Measurements from ENCODE around the gene TTLL13.

DNA sequence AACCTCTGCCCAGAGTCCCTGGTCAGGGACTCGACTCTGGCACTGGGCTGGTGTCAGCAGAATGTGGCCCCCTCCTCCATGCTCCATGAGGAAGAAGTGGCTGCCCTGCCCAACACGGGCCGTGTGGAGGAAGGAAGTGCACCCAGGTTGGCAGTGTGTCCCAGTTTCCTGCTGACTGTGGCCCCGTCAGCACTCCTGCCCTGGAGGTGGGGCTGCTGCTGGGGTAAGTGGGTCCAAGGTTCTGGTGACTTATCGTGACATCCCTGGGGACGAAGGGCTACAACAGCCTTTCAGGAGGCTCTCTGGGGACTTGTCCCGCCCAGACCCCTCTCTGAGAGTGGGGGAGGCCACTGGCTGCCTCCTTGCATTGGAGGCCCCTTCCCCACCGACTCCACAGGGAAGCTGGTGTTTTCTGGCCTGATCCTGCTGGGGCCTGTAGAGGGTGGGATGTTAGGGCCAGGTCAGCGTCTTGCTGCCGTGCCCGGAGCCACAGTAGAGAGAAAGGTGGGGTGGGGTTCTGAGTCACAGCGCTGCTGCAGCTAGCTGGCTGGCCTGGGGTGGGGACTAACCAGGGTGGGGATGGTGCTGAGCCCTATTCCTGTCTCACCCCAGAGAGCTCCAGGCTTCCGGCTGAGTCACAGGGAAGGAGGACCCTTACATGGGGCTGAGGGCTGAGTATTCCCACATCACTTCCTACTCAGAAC, 37.8 kb upstream of the TTLL13 start:
- TF ChIP-seq, protein P1, sequence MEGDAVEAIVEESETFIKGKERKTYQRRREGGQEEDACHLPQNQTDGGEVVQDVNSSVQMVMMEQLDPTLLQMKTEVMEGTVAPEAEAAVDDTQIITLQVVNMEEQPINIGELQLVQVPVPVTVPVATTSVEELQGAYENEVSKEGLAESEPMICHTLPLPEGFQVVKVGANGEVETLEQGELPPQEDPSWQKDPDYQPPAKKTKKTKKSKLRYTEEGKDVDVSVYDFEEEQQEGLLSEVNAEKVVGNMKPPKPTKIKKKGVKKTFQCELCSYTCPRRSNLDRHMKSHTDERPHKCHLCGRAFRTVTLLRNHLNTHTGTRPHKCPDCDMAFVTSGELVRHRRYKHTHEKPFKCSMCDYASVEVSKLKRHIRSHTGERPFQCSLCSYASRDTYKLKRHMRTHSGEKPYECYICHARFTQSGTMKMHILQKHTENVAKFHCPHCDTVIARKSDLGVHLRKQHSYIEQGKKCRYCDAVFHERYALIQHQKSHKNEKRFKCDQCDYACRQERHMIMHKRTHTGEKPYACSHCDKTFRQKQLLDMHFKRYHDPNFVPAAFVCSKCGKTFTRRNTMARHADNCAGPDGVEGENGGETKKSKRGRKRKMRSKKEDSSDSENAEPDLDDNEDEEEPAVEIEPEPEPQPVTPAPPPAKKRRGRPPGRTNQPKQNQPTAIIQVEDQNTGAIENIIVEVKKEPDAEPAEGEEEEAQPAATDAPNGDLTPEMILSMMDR (IDR thresholded peaks at IDR 0.05): no peak
- TF ChIP-seq POLR2A (IDR thresholded peaks at IDR 0.05) (no peak), EP300 (IDR thresholded peaks at IDR 0.05) (no peak), POLR2AphosphoS5 (IDR thresholded peaks at IDR 0.05) (peak in 2 of 3 donors; percentile 61 to 69)
